ENCODE results near the gene RC3H1. TPM values are rescaled to one million over a fixed set of nuclear protein-coding genes. Genes with fewer than 3 reads are reported as not detected.
"Not testable (repeated sequence)": the region's sequence is repeated elsewhere in the genome, so short reads cannot be mapped to it uniquely, and the experiment has no call there.

The RC3H1 gene
- total and polyA plus RNA-seq, 2 experiments from 2014 or later = 6.8 to 24.5 TPM

GRCh38 chr1:173970252-173970651 lies 51.9 kb downstream of the RC3H1 start (continued):
- TF ChIP-seq POLR2AphosphoS5 (IDR thresholded peaks at IDR 0.05; ENCODE audit: low read depth) = no peak
- no peak for TF ChIP-seq ETS1 (IDR thresholded peaks at IDR 0.05)
- TF ChIP-seq CTCF (conservative IDR thresholded peaks at IDR 0.05; ENCODE audit: low read depth in 2 of 2) = no peak
- no peak for TF ChIP-seq EZH2 (IDR thresholded peaks at IDR 0.05; ENCODE audit: low read depth, unreplicated experiment)
- no peak for TF ChIP-seq STAT1 (IDR thresholded peaks at IDR 0.05; ENCODE audit: unreplicated experiment)
- TF ChIP-seq REST (IDR thresholded peaks at IDR 0.05; ENCODE audit: unreplicated experiment) = no peak
- TF ChIP-seq EZH2phosphoT487 (IDR thresholded peaks at IDR 0.05; ENCODE audit: unreplicated experiment) = no peak

GRCh38 chr1:173965896-173966295 lies 56.3 kb downstream of the RC3H1 start:
- not testable (repeated sequence) for H2AFZ ChIP-seq; ATAC-seq; H3K27ac ChIP-seq (ENCODE audit: low read depth); DNase-seq (ENCODE audit: low spot score); H3K4me2 ChIP-seq; H3K79me2 ChIP-seq (replicated peaks; ENCODE audit: insufficient read depth); H3K4me1 Mint-ChIP-seq; H3K9me2 ChIP-seq (ENCODE audit: insufficient read depth); H3K27me3 Mint-ChIP-seq (ENCODE audit: insufficient read depth, low read depth, poor library complexity); H3K27ac Mint-ChIP-seq; H3F3A ChIP-seq (replicated peaks; ENCODE audit: low read depth); H3K27me3 ChIP-seq (ENCODE audit: insufficient read depth); H4K20me1 ChIP-seq (replicated peaks; ENCODE audit: insufficient read depth); H3K4me3 ChIP-seq; H3K9me3 Mint-ChIP-seq; H3K4me3 Mint-ChIP-seq; H3K4me1 ChIP-seq (ENCODE audit: insufficient read depth)
- H3K36me3 ChIP-seq (ENCODE audit: insufficient read depth) = peaks cover 33% of the 10 kb centered on the region; the same call in 1 of the 2 replicates
- peaks cover 60% of the 10 kb centered on the region for H3K36me3 Mint-ChIP-seq (ENCODE audit: low read depth)

- H3K4me3 ChIP-seq = no peak overlapping the region
- Mint-ChIP-seq H3K36me3 (ENCODE audit: low read depth) (peaks cover 68% of the 10 kb centered on the region), H3K27ac (no peak overlapping the region), H3K4me1 (no peaks in the 10 kb centered on the region), H3K9me3 (no peaks in the 10 kb centered on the region), H3K4me3 (no peak overlapping the region), H3K27me3 (ENCODE audit: insufficient read depth, low read depth, poor library complexity) (peaks cover 2% of the 10 kb centered on the region)
- no peak for DNase-seq (ENCODE audit: low spot score)
- H3K79me2 ChIP-seq (replicated peaks; ENCODE audit: insufficient read depth) = no peaks in the 10 kb centered on the region
- no peaks in the 10 kb centered on the region for H3K27me3 ChIP-seq (ENCODE audit: insufficient read depth)
- no peaks in the 10 kb centered on the region for H3F3A ChIP-seq (replicated peaks; ENCODE audit: low read depth)
- no peak overlapping the region for H3K27ac ChIP-seq (ENCODE audit: low read depth)
- no peaks in the 10 kb centered on the region for H4K20me1 ChIP-seq (replicated peaks; ENCODE audit: insufficient read depth)
- no peaks in the 10 kb centered on the region for H3K9me2 ChIP-seq (ENCODE audit: insufficient read depth)
- H2AFZ ChIP-seq = no peak overlapping the region
- no peak overlapping the region for H3K4me2 ChIP-seq
- H3K36me3 ChIP-seq (ENCODE audit: insufficient read depth) = peaks cover 37% of the 10 kb centered on the region; the same call in 1 of the 2 replicates
- H3K4me1 ChIP-seq (ENCODE audit: insufficient read depth) = no peaks in the 10 kb centered on the region
- no peak for ATAC-seq
- no peak for TF ChIP-seq ZNF114 (CRISPR knock-in tag; IDR thresholded peaks at IDR 0.05)
Observed at GRCh38 chr1:173963477-173963876, 58.7 kb downstream of the RC3H1 start.

Measured in GM23338 (cell line).